SK-MEL-5 (cell line): ENCODE data around the gene CUTA. TPM values are rescaled to one million over a fixed set of nuclear protein-coding genes. Genes with fewer than 3 reads are reported as not detected.

ENCODE experiments used
- DNase-seq: peaks from one replicate; pipeline ENCODE4 v3.0.0-alpha.2; 2016; ENCODE audit warnings: low read depth, low spot score
- in situ Hi-C: cut with HindIII; loops from 2 replicates; pipeline ENCODE4 v1.10.0; 2016; ENCODE audit warnings: low sequenced_read_pairs, high pct_unique_total_duplicates, low pct_unique_long_range_greater_than_20kb
- total RNA-seq: library from RNA; depleted of rRNA; stranded (reverse); fragments of >200 nt; shearing (Covaris generic); gene quantifications from 2 replicates; pipeline ENCODE4 v1.2.3, GENCODE V29; 2014

CUTA gene
- total RNA-seq, 1 experiment from 2014 or later, result 130 TPM

DNA sequence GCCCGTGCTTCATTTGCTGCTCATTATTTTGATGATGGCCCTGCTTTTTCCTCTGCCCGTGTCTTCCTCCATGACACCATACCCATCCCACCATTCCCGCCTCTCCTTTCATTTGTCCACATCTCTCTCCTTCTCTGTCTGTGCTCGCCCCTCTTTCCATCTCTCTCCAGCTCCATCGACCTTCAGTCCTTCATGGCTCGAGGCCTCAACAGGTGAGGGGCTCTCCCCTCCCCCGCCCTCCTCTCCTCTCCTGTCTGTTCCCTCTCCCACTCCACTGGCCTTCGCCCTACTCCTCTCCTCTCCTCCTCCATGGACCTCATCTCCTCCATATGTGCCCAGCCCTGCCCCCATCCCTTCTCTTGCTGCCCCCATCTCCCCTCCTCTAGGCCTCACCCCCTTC, 24.4 kb upstream of the CUTA start:
- in situ Hi-C loops, result no loop called here
- DNase-seq, result no peak

DNA sequence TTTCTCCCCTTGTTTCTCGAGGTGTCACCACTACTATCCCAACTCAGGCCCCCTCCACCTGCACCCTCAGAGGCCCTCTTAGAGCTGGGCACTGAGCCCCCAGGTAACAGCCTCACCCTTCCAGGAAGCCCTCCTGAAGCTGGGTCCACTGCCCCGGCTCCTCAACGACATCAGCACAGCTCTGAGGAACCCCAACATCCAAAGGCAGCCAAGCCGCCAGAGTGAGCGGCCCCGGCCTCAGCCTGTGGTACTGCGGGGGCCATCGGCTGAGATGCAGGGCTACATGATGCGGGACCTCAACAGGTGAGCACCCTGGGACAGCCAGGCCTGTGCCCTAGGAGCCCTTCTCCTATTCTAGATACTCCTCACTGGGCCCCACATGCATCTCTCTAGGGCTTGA, 23.6 kb upstream of the CUTA start:
- in situ Hi-C loops, result no loop called here

DNA sequence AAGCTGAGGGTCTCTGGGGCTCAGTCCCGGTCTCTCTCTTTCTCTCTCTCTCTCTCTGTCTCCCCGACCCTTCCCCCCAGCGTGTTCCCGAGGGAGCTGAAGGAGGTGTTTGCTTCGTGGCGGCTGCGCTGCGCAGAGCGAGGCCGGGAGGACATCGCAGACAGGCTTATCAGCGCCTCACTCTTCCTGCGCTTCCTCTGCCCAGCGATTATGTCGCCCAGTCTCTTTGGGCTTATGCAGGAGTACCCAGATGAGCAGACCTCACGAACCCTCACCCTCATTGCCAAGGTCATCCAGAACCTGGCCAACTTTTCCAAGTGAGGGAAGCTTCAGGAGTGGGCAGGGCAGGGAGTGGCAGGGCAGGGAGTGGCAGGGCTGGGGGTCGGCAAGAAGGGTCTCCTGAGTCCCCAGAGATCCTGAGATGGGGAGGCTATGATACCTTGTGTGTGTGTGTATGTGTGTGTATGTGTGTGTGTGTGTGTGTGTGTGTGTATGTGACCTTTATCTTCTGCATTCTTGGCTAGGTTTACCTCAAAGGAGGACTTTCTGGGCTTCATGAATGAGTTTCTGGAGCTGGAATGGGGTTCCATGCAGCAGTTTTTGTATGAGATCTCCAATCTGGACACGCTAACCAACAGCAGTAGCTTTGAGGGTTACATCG, 22.9 kb upstream of the CUTA start:
- DNase-seq, result no peak

More for the DNA sequence above, 23.6 kb upstream of the CUTA start:
- DNase-seq, result no peak

DNA sequence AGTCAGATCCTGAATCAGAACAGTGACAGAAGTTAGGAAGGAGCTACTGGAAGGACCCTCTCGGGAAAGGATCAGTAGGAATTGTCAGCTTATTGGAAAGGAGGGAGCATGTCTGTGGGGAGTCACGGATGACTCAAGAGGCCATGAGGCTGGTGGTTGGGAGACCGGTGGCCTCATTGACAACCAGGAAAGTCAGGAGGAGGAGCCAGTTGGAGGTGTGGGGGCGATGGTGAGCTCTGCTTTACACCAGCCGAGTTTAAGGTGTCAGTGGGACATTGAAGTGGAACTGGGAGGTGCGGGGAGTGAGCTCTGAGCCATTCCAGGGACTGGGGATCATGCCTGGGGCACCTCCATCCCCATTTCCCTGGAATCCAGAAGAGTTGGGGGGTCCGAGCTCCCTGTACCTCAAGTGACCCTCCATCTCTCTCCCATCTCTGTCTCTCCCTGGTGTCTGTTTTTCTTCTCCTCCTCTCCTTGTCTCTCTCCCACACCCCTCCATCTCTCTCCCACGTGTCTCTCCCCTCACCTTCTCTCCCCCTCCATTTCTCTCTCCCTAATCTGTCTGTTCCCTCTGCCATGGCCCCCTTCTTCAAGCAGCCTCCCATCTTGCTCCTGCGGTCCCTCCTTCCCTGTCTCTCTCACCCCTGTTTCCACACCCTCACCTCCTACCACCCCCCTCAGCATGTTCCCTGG, 22.2 kb upstream of the CUTA start:
- in situ Hi-C loops, result no loop called here
- DNase-seq, result no peak

More for the DNA sequence above, 22.9 kb upstream of the CUTA start:
- in situ Hi-C loops, result no loop called here

DNA sequence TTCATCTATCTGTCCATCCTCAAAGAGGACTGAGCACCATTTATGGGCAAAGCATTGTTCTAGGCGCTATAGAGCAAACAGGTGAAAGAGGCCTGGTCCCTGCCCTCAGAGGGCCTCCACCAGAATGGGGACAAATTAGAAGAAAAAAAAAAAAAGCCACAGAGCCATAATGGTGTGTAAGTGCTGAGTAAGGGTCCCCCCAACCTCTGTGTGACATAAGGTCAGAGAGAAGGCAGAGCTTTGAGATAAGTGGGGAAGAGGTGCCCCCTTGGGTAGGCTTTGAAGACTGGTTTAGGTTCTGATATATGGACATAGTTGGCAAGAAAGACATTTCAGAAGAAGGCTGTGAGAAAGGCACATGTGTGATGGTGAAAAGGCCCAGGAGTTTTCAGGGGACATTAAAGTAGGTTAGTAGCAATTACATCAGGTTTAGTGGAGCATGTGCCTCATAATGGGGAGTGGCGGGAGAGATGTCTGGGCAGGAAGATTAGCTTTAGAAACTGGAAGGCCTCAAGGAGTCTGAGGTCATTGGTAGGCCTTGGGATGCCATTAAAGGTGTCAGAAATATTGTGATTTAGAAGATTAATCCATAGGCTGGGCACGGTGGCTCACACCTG, 21.2 kb upstream of the CUTA start:
- no peak for DNase-seq
- in situ Hi-C loops, result no loop called here

DNA sequence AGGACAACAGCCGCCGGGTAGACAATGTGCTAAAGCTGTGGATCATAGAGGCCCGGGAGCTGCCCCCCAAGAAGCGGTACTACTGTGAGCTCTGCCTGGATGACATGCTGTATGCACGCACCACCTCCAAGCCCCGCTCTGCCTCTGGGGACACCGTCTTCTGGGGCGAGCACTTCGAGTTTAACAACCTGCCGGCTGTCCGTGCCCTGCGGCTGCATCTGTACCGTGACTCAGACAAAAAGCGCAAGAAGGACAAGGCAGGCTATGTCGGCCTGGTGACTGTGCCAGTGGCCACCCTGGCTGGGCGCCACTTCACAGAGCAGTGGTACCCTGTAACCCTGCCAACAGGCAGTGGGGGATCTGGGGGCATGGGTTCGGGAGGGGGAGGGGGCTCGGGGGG, 19.8 kb upstream of the CUTA start:
- in situ Hi-C loops, result no loop called here
- no peak for DNase-seq

DNA sequence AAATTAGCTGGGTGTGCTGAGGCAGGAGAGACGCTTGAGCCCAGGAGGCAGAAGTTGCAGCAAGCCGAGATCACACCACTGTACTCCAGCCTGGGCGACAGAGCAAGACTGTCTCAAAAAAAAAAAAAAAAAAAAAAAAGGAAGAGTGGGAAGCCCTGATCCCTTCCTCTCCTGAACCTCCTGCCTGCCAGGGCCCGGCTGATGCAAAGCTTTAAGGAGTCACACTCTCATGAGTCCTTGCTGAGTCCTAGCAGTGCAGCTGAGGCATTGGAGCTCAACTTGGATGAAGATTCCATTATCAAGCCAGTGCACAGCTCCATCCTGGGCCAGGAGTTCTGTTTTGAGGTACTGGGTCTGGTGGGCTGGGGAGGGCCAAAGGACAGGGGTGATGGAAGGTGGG, 17.1 kb upstream of the CUTA start:
- in situ Hi-C loops, result no loop called here

DNA sequence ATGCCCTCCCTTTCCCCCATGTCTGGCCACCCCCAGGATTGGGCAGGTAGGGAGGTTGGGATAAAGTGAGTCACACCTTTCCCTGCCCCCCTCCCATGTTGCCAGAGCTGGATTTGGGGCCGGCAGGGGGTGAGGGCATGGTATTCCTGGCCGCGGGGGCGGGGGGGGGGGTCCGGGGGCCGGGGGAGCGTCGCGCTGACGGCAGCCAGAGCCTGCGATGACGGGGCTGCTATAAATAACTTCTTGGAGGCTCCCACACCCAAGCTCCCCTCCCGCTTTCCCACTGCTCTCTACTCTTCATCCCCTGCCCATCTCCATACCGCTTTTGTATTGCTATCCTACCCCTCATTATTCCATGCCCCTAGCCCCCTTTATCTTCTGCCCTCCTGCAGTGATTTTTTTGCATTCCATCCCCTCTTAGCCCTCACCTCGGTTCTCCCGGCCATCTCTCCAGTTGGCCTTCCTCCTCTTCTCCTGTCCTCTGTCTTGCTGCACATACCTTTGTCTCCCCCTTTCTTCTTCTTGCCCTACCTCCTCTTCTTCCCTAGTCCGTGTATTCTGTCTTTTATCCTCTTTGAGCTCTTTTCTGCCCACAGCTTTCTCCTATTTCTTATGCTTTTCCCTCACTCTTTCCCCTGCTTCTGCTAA, 15.8 kb upstream of the CUTA start:
- in situ Hi-C loops, result no loop called here
- DNase-seq, result no peak

More for the DNA sequence above, 17.1 kb upstream of the CUTA start:
- DNase-seq, result no peak

DNA sequence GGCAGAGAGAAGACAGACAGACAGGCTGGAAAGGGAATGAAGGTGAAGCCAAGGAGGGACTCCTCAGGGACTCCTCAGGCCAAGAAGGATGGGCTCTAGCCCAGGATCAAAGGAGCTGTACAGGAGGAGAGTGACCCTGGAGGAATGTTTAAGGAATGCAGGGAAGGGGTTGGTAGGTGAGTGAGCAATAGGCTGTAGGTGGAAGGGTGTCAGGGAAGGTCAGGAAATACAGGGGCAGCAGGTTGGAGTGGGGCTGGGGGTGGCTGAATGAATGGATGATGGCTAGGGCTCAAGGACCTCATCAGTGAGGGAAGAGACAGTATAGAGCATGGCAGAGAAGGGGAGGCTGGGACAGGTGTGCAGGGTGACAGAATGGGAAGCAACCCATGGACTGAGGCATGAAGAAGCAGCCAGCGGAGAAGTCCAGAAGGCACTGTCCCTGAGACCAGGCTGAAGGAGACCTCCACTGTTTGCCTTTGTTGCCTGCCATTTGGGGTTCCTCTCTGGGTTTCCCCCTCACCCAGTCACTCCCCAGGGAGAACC, 15.2 kb upstream of the CUTA start:
- in situ Hi-C loops, result no loop called here
- no peak for DNase-seq

DNA sequence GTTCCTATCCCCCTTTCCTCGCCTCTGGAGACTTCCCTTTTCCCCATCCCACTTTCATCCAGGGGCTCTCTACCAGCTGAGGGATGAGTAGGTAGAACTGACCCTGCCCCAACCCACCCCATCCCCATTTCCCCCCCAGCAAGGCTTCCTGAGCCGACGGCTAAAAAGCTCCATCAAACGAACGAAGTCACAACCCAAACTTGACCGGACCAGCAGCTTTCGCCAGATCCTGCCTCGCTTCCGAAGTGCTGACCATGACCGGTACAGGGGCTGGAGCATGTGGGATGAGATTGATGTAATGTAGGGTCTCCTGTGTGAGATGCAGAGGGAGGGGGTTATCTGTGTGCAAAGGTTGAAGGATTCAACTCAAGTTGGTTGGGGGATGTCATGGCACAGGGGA, 14.6 kb upstream of the CUTA start:
- in situ Hi-C loops, result no loop called here
- no peak for DNase-seq

DNA sequence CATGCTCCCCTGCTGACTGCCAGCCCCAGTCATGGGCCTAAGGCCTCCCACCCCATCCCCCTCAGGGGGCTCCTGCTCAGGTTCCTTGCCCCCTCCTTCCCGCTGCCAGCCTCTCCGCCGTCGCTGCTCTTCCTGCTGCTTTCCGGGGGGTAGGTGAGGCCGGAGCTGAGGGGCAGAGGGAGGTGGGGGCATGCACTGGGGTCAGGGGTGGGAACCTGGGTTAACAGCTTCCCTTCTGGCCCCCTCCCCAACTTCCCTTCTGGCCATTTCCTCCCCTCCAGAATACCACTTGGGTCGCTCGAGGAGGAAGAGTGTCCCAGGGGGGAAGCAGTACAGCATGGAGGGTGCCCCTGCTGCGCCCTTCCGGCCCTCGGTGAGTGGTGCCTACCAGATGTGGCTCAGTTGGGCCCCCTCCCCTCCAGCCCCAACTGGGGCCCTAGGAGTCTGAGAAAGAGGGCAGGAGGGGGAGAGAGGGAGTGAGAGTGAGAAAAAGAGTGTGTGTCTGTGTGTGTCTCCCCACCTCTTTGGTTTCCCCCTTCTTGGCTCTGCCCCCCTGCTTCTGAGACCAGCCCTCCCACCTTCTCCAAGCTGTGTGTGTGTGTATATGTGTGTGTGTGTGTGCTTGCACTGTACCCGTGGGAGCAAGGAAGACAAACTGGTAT, 14.1 kb upstream of the CUTA start:
- in situ Hi-C loops, result no loop called here

DNA sequence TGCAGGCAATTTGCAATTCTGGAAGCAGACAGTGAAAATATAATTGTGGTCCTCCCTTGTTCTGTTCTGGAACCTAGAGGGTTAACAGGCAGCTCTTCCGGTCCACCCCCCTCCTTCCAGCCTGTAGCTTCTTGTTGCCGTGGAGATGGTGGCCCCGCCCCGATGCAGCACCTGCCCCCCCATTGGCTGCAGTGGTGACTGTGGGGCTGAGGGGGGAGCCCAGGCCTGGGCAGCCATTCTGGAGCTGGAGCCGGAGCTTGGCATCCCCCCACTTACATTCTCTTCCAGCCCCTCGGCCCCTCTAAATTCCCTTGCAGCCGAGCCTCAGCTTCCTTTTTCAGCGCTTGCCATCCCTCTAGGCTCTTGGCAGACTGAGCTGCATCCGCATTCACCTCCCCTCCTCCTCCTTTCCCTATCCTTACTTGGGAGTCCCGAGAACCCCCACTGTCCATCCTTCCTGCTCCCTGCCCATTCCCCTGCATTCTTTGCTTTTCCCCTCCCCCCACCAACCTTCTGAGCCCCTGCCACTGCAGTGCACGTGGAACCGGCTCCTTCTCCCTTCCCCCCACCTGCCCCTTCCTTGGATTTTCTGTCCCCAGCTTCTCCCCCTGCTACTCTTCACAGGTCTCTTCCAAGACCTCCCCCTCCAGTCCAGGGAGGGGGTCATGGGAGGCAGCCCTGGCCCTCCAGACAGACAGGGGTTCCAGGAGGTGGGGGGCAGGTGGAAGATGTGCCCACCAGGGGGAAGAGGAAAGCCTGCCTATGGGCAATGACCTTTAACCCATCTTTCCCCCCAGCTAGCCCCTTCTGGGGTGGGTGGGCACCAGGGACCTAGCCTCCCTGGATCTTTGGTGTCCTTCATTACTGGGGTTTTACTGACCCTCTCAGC, 13.3 kb upstream of the CUTA start:
- DNase-seq, result peak; percentile 58
- in situ Hi-C loops, result no loop called here

More for the DNA sequence above, 14.1 kb upstream of the CUTA start:
- DNase-seq, result no peak

DNA sequence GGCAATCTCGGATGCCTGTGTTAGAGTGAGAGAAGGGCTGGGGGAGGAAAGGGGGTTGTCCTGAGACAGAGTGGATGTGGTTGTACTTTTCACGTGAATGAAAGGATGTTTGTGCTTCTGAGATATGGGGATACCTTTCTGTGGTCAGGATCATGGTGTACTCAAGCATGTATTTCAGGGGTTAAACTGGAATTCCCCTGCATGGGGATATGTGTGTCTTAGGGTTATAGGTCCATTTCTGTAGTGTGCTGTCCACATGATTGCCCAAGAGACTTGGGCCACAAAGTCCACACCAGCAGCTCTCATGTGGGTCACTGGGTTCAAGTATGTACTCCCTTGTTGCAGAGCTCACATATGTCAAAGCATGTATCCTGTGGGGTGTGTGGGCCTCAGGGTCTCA, 12.4 kb upstream of the CUTA start:
- in situ Hi-C loops, result no loop called here
- DNase-seq, result no peak

DNA sequence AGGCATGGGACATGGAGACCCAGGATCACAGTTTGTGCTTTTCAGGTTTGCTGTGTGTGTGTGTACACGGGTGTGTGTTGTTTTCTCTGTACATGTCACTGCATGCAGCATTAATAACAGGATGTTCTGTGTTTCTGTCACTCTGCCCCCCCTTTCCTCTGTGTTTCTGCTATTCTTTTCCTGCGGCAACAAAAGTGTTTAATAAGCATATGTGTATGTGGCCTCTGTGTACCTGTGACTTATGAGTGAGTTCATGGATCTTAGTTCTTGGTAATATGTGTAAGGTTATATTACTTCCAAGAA, 11.8 kb upstream of the CUTA start:
- DNase-seq, result no peak
- in situ Hi-C loops, result no loop called here

DNA sequence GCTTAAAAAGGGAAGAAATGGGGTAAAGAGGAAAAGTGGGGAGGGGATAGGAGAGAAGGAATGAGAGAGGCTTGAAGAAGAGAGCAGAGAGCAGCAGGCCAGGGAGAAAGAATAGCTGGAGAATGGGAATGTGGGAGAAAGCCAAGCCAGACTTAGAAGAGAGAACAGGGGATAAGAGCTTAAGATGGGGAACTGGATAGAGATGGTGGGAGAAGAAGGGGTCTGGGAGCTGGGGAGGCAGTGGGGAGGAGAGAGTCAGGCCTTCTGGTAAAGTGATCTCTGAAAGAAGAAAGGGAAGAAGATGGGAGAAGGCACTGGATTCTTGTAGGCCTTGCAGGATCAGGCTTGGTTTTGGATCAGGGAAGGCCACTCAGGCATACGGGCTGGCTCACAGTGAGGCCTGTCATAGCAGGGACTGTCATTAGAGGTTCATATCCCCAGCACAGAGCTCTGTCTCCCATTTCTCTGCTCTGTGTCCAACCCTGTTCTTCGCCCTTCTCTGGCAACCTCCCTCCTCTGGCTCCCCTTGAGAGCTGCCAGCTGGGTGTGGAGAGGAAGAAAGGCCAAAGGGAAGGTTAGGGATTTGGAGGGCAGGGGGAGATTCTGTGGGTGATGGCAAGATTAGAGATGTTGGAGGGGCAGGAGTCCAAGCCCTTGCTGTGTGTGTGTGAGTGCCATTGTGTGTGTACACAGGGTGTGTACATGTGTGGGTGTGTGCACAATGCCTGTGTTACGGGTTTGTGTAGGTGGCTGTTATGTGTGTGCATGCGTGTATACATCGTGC, 11.3 kb upstream of the CUTA start:
- in situ Hi-C loops, result no loop called here
- no peak for DNase-seq

DNA sequence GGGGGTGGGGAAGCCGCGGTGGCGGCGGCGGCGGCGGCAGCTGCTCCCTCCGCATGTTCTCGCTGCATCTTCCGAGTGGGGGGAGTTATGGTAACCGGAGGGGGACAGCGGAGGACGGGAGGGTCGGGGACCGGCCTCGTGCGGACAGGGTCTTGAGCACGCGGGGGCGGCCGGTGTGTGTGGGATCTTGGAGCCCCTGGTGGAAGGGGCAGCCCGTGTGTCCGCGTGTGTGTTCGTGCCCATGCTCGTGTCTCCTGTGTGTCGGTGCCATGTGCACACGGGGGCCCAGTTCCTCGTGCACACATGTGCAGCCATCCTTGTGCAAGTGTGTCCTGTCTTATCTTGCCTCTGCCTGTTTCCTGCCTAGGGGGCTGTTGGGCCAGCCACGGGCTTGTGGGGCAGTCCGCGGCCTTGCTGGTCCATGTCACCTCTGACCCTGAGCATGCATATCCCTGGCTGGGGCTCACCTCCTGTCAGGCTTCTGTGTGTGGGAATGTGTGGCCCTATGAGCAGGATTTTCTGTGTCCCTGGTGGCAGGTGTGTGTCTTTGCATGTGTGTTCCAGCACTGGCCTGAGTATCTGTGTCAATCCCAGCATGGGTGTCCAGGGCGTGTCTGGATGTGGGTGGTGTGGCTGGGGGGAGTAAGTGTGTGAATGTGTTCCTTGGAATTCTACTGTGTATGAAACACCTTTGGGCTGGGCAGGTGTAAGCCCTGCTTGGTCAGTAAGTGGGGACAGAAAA, 10.5 kb upstream of the CUTA start:
- peak; percentile 46 for DNase-seq
- in situ Hi-C loops, result no loop called here
